Measurements from ENCODE around the gene ZNF574.

Gene ZNF574

GRCh38 chr19:42086188-42086736, 10.3 kb downstream of the ZNF574 start:
- Mint-ChIP-seq H3K27ac (no peak overlapping the region), H3K27me3 (no peaks in the 10 kb centered on the region), H3K4me1 (peaks cover 49% of the 10 kb centered on the region), H3K9me3 (no peaks in the 10 kb centered on the region), H3K4me3 (no peak overlapping the region)
- ATAC-seq, result no peak
- DNase-seq, result no peak

- H3K27ac Mint-ChIP-seq, result peak overlapping the region; percentile 25 to 31
- ATAC-seq, result peak; percentile 27
- no peaks in the 10 kb centered on the region for H3K27me3 Mint-ChIP-seq
- H3K9me3 Mint-ChIP-seq, result no peaks in the 10 kb centered on the region
- DNase-seq, result no peak
- H3K4me1 Mint-ChIP-seq, result peaks cover 48% of the 10 kb centered on the region
- no peak overlapping the region for H3K4me3 Mint-ChIP-seq
These were observed 11.0 kb downstream of the ZNF574 start for GRCh38 chr19:42086770-42087550.

GRCh38 chr19:42088471-42089190, 12.7 kb downstream of the ZNF574 start:
- H3K4me1 Mint-ChIP-seq, result peaks cover 53% of the 10 kb centered on the region
- H3K4me3 Mint-ChIP-seq, result peak overlapping the region in 1 of 2 donors; percentile 9
- DNase-seq (no peak), ATAC-seq (no peak)
- no peaks in the 10 kb centered on the region for H3K27me3 Mint-ChIP-seq
- H3K9me3 Mint-ChIP-seq, result no peaks in the 10 kb centered on the region
- peak overlapping the region; percentile 30 to 95 for H3K27ac Mint-ChIP-seq

- ATAC-seq, result no peak
- H3K4me3 Mint-ChIP-seq, result peak overlapping the region; percentile 9 to 37
- peak overlapping the region; percentile 30 to 49 for H3K27ac Mint-ChIP-seq
- DNase-seq, result no peak
- H3K9me3 Mint-ChIP-seq, result no peaks in the 10 kb centered on the region
- peaks cover 54% of the 10 kb centered on the region for H3K4me1 Mint-ChIP-seq
- no peaks in the 10 kb centered on the region for H3K27me3 Mint-ChIP-seq
These were observed 13.3 kb downstream of the ZNF574 start for GRCh38 chr19:42089191-42089750.

GRCh38 chr19:42089772-42090171, 13.8 kb downstream of the ZNF574 start:
- Mint-ChIP-seq H3K4me3 (no peak overlapping the region), H3K9me3 (no peaks in the 10 kb centered on the region), H3K27me3 (no peaks in the 10 kb centered on the region), H3K4me1 (peaks cover 58% of the 10 kb centered on the region), H3K27ac (peak overlapping the region in 1 of 2 donors; percentile 82)
- no peak for ATAC-seq
- DNase-seq, result no peak

GRCh38 chr19:42090672-42091071, 14.7 kb downstream of the ZNF574 start:
- DNase-seq (no peak), ATAC-seq (peak; percentile 13)
- H3K27ac Mint-ChIP-seq, result peak overlapping the region; percentile 76 to 93
- no peaks in the 10 kb centered on the region for H3K27me3 Mint-ChIP-seq
- H3K4me3 Mint-ChIP-seq, result no peak overlapping the region
- H3K9me3 Mint-ChIP-seq, result no peaks in the 10 kb centered on the region
- H3K4me1 Mint-ChIP-seq, result peaks cover 58% of the 10 kb centered on the region

- peak overlapping the region in 1 of 2 donors; percentile 36 for H3K4me3 Mint-ChIP-seq
- no peaks in the 10 kb centered on the region for H3K9me3 Mint-ChIP-seq
- ATAC-seq, result no peak
- no peak for DNase-seq
- H3K4me1 Mint-ChIP-seq, result peaks cover 58% of the 10 kb centered on the region
- H3K27ac Mint-ChIP-seq, result peak overlapping the region; percentile 50 to 76
- H3K27me3 Mint-ChIP-seq, result no peaks in the 10 kb centered on the region
These were observed 15.3 kb downstream of the ZNF574 start for GRCh38 chr19:42091300-42091699.

- DNase-seq (no peak), ATAC-seq (no peak)
- Mint-ChIP-seq H3K4me1 (peaks cover 58% of the 10 kb centered on the region), H3K27me3 (no peaks in the 10 kb centered on the region), H3K27ac (no peak overlapping the region), H3K4me3 (no peak overlapping the region), H3K9me3 (no peaks in the 10 kb centered on the region)
These were observed 15.8 kb downstream of the ZNF574 start for GRCh38 chr19:42091742-42092141.

- peak in 1 of 2 donors; percentile 31 for DNase-seq
- peak; percentile 60 for ATAC-seq
- H3K27ac Mint-ChIP-seq, result no peak overlapping the region
- H3K4me3 Mint-ChIP-seq, result peak overlapping the region in 1 of 2 donors; percentile 5
- H3K9me3 Mint-ChIP-seq, result no peaks in the 10 kb centered on the region
- H3K4me1 Mint-ChIP-seq, result peaks cover 57% of the 10 kb centered on the region
- H3K27me3 Mint-ChIP-seq, result no peaks in the 10 kb centered on the region
These were observed 16.4 kb downstream of the ZNF574 start for GRCh38 chr19:42092350-42092749.

- ATAC-seq, result no peak
- peaks cover 45% of the 10 kb centered on the region for H3K4me1 Mint-ChIP-seq
- H3K27ac Mint-ChIP-seq, result no peak overlapping the region
- H3K4me3 Mint-ChIP-seq, result no peak overlapping the region
- no peaks in the 10 kb centered on the region for H3K9me3 Mint-ChIP-seq
- H3K27me3 Mint-ChIP-seq, result no peaks in the 10 kb centered on the region
- DNase-seq, result no peak
These were observed 17.5 kb downstream of the ZNF574 start for GRCh38 chr19:42093505-42093904.

- ATAC-seq (no peak), DNase-seq (no peak)
- Mint-ChIP-seq H3K4me1 (peaks cover 41% of the 10 kb centered on the region), H3K27me3 (no peaks in the 10 kb centered on the region), H3K27ac (no peak overlapping the region), H3K9me3 (no peaks in the 10 kb centered on the region), H3K4me3 (no peak overlapping the region)
These were observed 18.0 kb downstream of the ZNF574 start for GRCh38 chr19:42093926-42094325.

- DNase-seq, result no peak
- Mint-ChIP-seq H3K4me1 (peaks cover 32% of the 10 kb centered on the region), H3K9me3 (no peaks in the 10 kb centered on the region), H3K27ac (peak overlapping the region in 1 of 2 donors; percentile 67), H3K4me3 (no peak overlapping the region), H3K27me3 (no peaks in the 10 kb centered on the region)
- no peak for ATAC-seq
These were observed 19.3 kb downstream of the ZNF574 start for GRCh38 chr19:42095142-42095813.

- Mint-ChIP-seq H3K4me1 (peaks cover 27% of the 10 kb centered on the region), H3K4me3 (no peak overlapping the region), H3K27ac (no peak overlapping the region), H3K27me3 (no peaks in the 10 kb centered on the region), H3K9me3 (no peaks in the 10 kb centered on the region)
- DNase-seq (no peak), ATAC-seq (peak; percentile 39)
These were observed 19.9 kb downstream of the ZNF574 start for GRCh38 chr19:42095814-42096230.

GRCh38 chr19:42096255-42096837, 20.4 kb downstream of the ZNF574 start:
- no peak for DNase-seq
- no peak for ATAC-seq
- peaks cover 21% of the 10 kb centered on the region for H3K4me1 Mint-ChIP-seq
- no peaks in the 10 kb centered on the region for H3K27me3 Mint-ChIP-seq
- no peak overlapping the region for H3K27ac Mint-ChIP-seq
- H3K9me3 Mint-ChIP-seq, result no peaks in the 10 kb centered on the region
- H3K4me3 Mint-ChIP-seq, result no peak overlapping the region

- Mint-ChIP-seq H3K27me3 (no peaks in the 10 kb centered on the region), H3K4me1 (peaks cover 11% of the 10 kb centered on the region), H3K9me3 (no peaks in the 10 kb centered on the region), H3K27ac (no peak overlapping the region), H3K4me3 (no peak overlapping the region)
- no peak for DNase-seq
- ATAC-seq, result no peak
These were observed 21.5 kb downstream of the ZNF574 start for GRCh38 chr19:42097461-42097860.
